Pancreas (tissue), 10 donors: ENCODE results near the gene GSN. TPM values are rescaled to one million over a fixed set of nuclear protein-coding genes. Genes with fewer than 3 reads are reported as not detected.

Experiments
- ATAC-seq, 4 donors: fragments of 200-7000 bp; cut with Tn5 transposase; one replicate each; pipeline versions ENCODE4 v1.8.0 to v1.9.1; 2020; ENCODE audit warnings: mild to moderate bottlenecking in 4 of 4, moderate library complexity in 4 of 4
- DNase-seq, 6 donors: peaks; one replicate each; pipeline ENCODE4 v3.0.0-alpha.2; 2020
- FAIRE-seq: peaks from 2 replicates; lab custom pipeline; 2012; peaks lifted over from hg19 to GRCh38; lab: Jason Lieb, UNC
- H3K27ac ChIP-seq, 4 donors: fragments of 200-600 bp; sonication (generic); 1 replicate in 3 of 4; 2 replicates in 1 of 4; pipeline versions ENCODE4 v1.5.0 to v1.8.0; 2020
- H3K27me3 ChIP-seq, 4 donors: fragments of 200-600 bp; one replicate each; pipeline ENCODE4 v1.8.0; 2021
- H3K36me3 ChIP-seq, 3 donors: fragments of 200-600 bp; sonication (generic) in 1 of 3; one replicate each; pipeline versions ENCODE4 v1.5.0 to v1.8.0; 2020 to 2021
- H3K4me1 ChIP-seq, 3 donors: fragments of 200-600 bp; one replicate each; pipeline ENCODE4 v1.8.0; 2021
- H3K4me3 ChIP-seq, 4 donors: fragments of 200-600 bp; sonication (generic) in 2 of 4; one replicate each; pipeline versions ENCODE4 v1.5.0 to v1.8.0; 2020 to 2021
- H3K9me3 ChIP-seq, 4 donors: fragments of 200-600 bp; one replicate each; pipeline ENCODE4 v1.8.0; 2021
- CTCF ChIP-seq, 4 donors: fragments of 200-600 bp; sonication (generic) in 3 of 4; IDR thresholded peaks; one replicate each; pipeline versions ENCODE4 v1.5.0 to v1.8.0; 2021; ENCODE audit warnings: antibody characterized with exemption in 4 of 4
- whole genome bisulfite sequencing, 2 donors: extraction: QIAGEN DNeasy Blood & Tissue Kit; methylation state at CpG; one replicate each; pipeline ENCODE4 v1.1.7; 2013; 5-methylcytosine and 5-hydroxymethylcytosine counted together
- intact Hi-C, 3 donors: fragments of 100-400 bp; cut with DNase I; formaldehyde crosslinking; loops; one replicate each; pipeline versions ENCODE4 v1.11.1 to v1.14.2; 2022
- polyA plus RNA-seq, 2 donors: library from polyadenylated mRNA; stranded (reverse); fragments of 200-250 nt; gene quantifications; one replicate each; pipeline ENCODE4 v1.2.3, GENCODE V29; 2013
- total RNA-seq, 6 donors: library from RNA; stranded (reverse); fragmentation: NEBNext Ultra II Directional in 4 of 6; extraction: Animal tissue kit (Norgen Biotek cat#: 25700) in 4 of 6; gene quantifications; one replicate each; pipeline versions ENCODE4 v1.2.1 to v1.2.4, GENCODE V29; 2021 to 2023
- donor health status: healthy with polysubstance abuse.
- donor health status: DM: no; HTN: no; CAD: no; lungs with moderate emphysema.
- donor health status: DM: no; HTN: no; CAD: no.
- donor health status: control.
- donor health status: control.
- donor health status: Bipolar disorder and iron deficiency.
- donor health status: DM: yes; HTN: yes; CAD: no.
- donor health status: DM: no; HTN: no; CAD: no.
- donor health status: DM: no; HTN: no; CAD: no.
- donor health status: DM: yes; HTN: yes; CAD: no.

Gene GSN
- total and polyA plus RNA-seq, 8 donors: 44.0 to 193 (median 132) TPM

GRCh38 chr9:121366611-121367192 lies 98.7 kb downstream of the GSN start:
- H3K36me3 ChIP-seq: no peaks in the 10 kb centered on the region
- H3K27me3 ChIP-seq: no peaks in the 10 kb centered on the region
- no peak for ATAC-seq
- no peak for DNase-seq
- intact Hi-C loops: no loop called here
- 68 to 73% methylated on average over 5 of the region's 5 CpGs for WGBS, 2 donors
- H3K4me1 ChIP-seq: peaks cover 0 to 18% (median 6%) of the 10 kb centered on the region in 3 donors
- no peak for FAIRE-seq
- peak overlapping the region in 1 of 4 donors; percentile 52 for H3K27ac ChIP-seq
- TF ChIP-seq CTCF (IDR thresholded peaks at IDR 0.05): no peak
- H3K4me3 ChIP-seq: no peak overlapping the region
- no peaks in the 10 kb centered on the region for H3K9me3 ChIP-seq

GRCh38 chr9:121367306-121368137 lies 99.6 kb downstream of the GSN start:
- H3K9me3 ChIP-seq: no peaks in the 10 kb centered on the region
- intact Hi-C loops: no loop called here
- no peak for TF ChIP-seq CTCF (IDR thresholded peaks at IDR 0.05)
- H3K4me3 ChIP-seq: peak overlapping the region in 1 of 4 donors; percentile 6
- H3K27ac ChIP-seq: peak overlapping the region in 2 of 4 donors; percentile 38 to 52
- no peak for DNase-seq
- H3K36me3 ChIP-seq: no peaks in the 10 kb centered on the region
- no peaks in the 10 kb centered on the region for H3K27me3 ChIP-seq
- no peak for ATAC-seq
- 52 to 55% methylated on average over 4 of the region's 4 CpGs for WGBS, 2 donors
- peaks cover 7 to 24% (median 8%) of the 10 kb centered on the region in 3 donors for H3K4me1 ChIP-seq
- FAIRE-seq: no peak

- intact Hi-C loops: no loop called here
- Histone ChIP-seq H3K36me3 (no peaks in the 10 kb centered on the region), H3K27ac (peak overlapping the region in 2 of 4 donors; percentile 38 to 52), H3K4me3 (peak overlapping the region in 1 of 4 donors; percentile 61), H3K9me3 (no peaks in the 10 kb centered on the region), H3K27me3 (no peaks in the 10 kb centered on the region), H3K4me1 (peaks cover 7 to 28% (median 13%) of the 10 kb centered on the region in 3 donors)
- WGBS, 2 donors: 17 to 22% methylated on average over 1 of the region's 1 CpG
- ATAC-seq (no peak), FAIRE-seq (no peak), DNase-seq (no peak)
- TF ChIP-seq CTCF (IDR thresholded peaks at IDR 0.05): no peak
These were observed 100.2 kb downstream of the GSN start for GRCh38 chr9:121368138-121368522.

GRCh38 chr9:121368745-121369144 lies 100.8 kb downstream of the GSN start:
- no peak for TF ChIP-seq CTCF (IDR thresholded peaks at IDR 0.05)
- FAIRE-seq (no peak), ATAC-seq (no peak), DNase-seq (no peak)
- no peaks in the 10 kb centered on the region for H3K9me3 ChIP-seq
- 79 to 82% methylated on average over 8 of the region's 8 CpGs for WGBS, 2 donors
- no peaks in the 10 kb centered on the region for H3K27me3 ChIP-seq
- intact Hi-C loops: no loop called here
- H3K4me1 ChIP-seq: peaks cover 12 to 29% (median 15%) of the 10 kb centered on the region in 3 donors
- H3K27ac ChIP-seq: peak overlapping the region in 2 of 4 donors; percentile 52 to 79
- peak overlapping the region in 2 of 4 donors; percentile 50 to 61 for H3K4me3 ChIP-seq
- H3K36me3 ChIP-seq: no peaks in the 10 kb centered on the region
